COLO668 (cell line): ENCODE measurements around the gene TM4SF1.
A peak's percentile ranks its signal among the peaks of the same experiment; 100 is the strongest.

Experiments
- DNase-seq: peaks from one replicate; lab custom pipeline; 2025; ENCODE audit not compliant: unreplicated experiment; lab: John Stamatoyannopoulos, UW

TM4SF1 gene

GRCh38 chr3:149375501-149376196, 1.8 kb downstream of the TM4SF1 start:
- no peak for DNase-seq

GRCh38 chr3:149374793-149375500, 2.5 kb downstream of the TM4SF1 start:
- no peak for DNase-seq

- DNase-seq, result no peak
These were observed 3.1 kb downstream of the TM4SF1 start for GRCh38 chr3:149374391-149374790.

- no peak for DNase-seq
These were observed 4.0 kb downstream of the TM4SF1 start for GRCh38 chr3:149373235-149374125.

GRCh38 chr3:149371723-149372114, 5.7 kb downstream of the TM4SF1 start:
- DNase-seq, result no peak

- no peak for DNase-seq
These were observed 6.3 kb downstream of the TM4SF1 start for GRCh38 chr3:149371001-149371722.

GRCh38 chr3:149369991-149370866, 7.2 kb downstream of the TM4SF1 start:
- no peak for DNase-seq

GRCh38 chr3:149368674-149369497, 8.6 kb downstream of the TM4SF1 start:
- no peak for DNase-seq

GRCh38 chr3:149368201-149368673, 9.2 kb downstream of the TM4SF1 start:
- no peak for DNase-seq

GRCh38 chr3:149366941-149367840, 10.3 kb downstream of the TM4SF1 start:
- peak; percentile 8 for DNase-seq

GRCh38 chr3:149366031-149366430, 11.4 kb downstream of the TM4SF1 start:
- no peak for DNase-seq

- no peak for DNase-seq
These were observed 12.8 kb downstream of the TM4SF1 start for GRCh38 chr3:149364624-149365023.

- DNase-seq, result no peak
These were observed 14.4 kb downstream of the TM4SF1 start for GRCh38 chr3:149363053-149363452.

- DNase-seq, result no peak
These were observed 15.1 kb downstream of the TM4SF1 start for GRCh38 chr3:149362366-149362765.

GRCh38 chr3:149356630-149357029, 20.8 kb downstream of the TM4SF1 start:
- no peak for DNase-seq

- DNase-seq, result no peak
These were observed 21.3 kb downstream of the TM4SF1 start for GRCh38 chr3:149356044-149356592.

- no peak for DNase-seq
These were observed 23.8 kb downstream of the TM4SF1 start for GRCh38 chr3:149353581-149354184.
